ENCODE data around the gene CLIC4.

Gene CLIC4

GRCh38 chr1:24847995-24848881, 103.0 kb downstream of the CLIC4 start:
- H3K27me3 Mint-ChIP-seq = peaks cover 4% of the 10 kb centered on the region
- intact Hi-C loops (cut with micrococcal nuclease) = loop anchor here (1.0 to 5.0 kb wide), 6 partner anchors 50 to 354 kb away; no protein-coding TSS in a partner anchor
- H3K36me3 Mint-ChIP-seq (ENCODE audit: low read depth) = peaks cover 20% of the 10 kb centered on the region
- H3K27ac Mint-ChIP-seq = peak overlapping the region; percentile 93
- H3K4me3 Mint-ChIP-seq = peak overlapping the region; percentile 70
- H3K4me1 Mint-ChIP-seq (ENCODE audit: low read depth) = peaks cover 35% of the 10 kb centered on the region
- H3K9me3 Mint-ChIP-seq = no peaks in the 10 kb centered on the region

DNA sequence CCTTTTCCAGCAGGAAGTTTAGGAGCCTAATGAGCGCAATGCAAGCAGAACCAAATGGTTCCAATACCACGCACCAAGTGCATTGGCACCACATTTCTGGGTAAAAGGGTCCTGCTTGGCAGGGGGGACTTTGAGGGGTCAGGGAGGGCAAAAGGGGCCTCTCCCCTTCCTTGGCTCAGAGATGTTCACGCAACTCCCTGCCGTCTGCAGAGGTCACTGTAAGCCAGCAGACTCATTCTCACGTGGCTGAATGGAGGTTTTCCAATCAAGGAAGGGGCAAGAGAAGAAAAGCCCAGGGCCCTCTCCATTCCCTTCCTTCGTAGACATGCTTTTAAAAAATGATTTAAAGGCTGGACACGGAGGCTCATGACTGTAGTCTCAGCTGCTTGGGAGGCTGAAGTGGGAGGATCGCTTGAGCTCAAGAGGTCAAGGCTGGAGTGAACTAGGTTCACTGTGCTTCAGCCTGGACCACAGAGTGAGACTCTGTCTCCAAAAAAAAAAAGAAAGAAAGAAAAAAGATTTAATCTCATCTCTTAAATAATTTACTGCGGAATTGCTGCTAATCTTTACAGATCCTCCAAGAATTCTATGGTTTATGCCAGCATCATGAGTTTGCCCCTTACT, 104.5 kb downstream of the CLIC4 start:
- Mint-ChIP-seq H3K27ac (peak overlapping the region; percentile 93), H3K36me3 (ENCODE audit: low read depth) (peaks cover 14% of the 10 kb centered on the region), H3K9me3 (no peaks in the 10 kb centered on the region), H3K27me3 (peaks cover 5% of the 10 kb centered on the region), H3K4me3 (peak overlapping the region; percentile 54), H3K4me1 (ENCODE audit: low read depth) (peaks cover 35% of the 10 kb centered on the region)
- intact Hi-C loops (cut with micrococcal nuclease) = loop anchor here (2.0 to 5.0 kb wide), 3 partner anchors 77 to 353 kb away; no protein-coding TSS in a partner anchor

- Mint-ChIP-seq H3K4me3 (no peak overlapping the region), H3K4me1 (ENCODE audit: low read depth) (peaks cover 35% of the 10 kb centered on the region), H3K9me3 (no peaks in the 10 kb centered on the region), H3K27me3 (peaks cover 6% of the 10 kb centered on the region), H3K36me3 (ENCODE audit: low read depth) (peaks cover 8% of the 10 kb centered on the region), H3K27ac (no peak overlapping the region)
- intact Hi-C loops (cut with micrococcal nuclease) = no loop called here
These were observed 105.2 kb downstream of the CLIC4 start for GRCh38 chr1:24850328-24850920.

- Mint-ChIP-seq H3K27ac (no peak overlapping the region), H3K36me3 (ENCODE audit: low read depth) (no peaks in the 10 kb centered on the region), H3K4me3 (no peak overlapping the region), H3K4me1 (ENCODE audit: low read depth) (peaks cover 22% of the 10 kb centered on the region), H3K9me3 (no peaks in the 10 kb centered on the region), H3K27me3 (peaks cover 24% of the 10 kb centered on the region)
- intact Hi-C loops (cut with micrococcal nuclease) = no loop called here
These were observed 108.4 kb downstream of the CLIC4 start for GRCh38 chr1:24853649-24854048.

DNA sequence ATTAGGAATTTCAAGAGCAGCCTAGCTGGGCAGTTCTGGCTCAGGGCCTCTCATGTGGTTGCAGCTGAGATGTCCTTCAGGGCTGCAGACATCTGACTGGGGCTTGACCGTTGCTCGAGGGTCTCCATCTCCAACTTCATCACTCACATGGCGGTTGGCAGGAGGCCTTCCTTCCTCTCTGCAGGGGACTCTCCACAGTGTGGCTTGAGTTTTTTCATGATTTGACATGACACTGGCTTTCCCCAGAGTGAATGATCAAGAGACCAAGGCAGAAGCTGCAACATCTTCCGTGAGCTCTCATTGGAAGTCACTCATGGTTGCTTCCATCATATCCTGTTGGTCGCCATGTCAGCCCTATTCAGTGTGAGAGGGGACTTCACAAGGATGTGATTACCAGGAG, 110.2 kb downstream of the CLIC4 start:
- Mint-ChIP-seq H3K36me3 (ENCODE audit: low read depth) (no peaks in the 10 kb centered on the region), H3K27ac (no peak overlapping the region), H3K27me3 (peaks cover 26% of the 10 kb centered on the region), H3K4me3 (no peak overlapping the region), H3K9me3 (no peaks in the 10 kb centered on the region), H3K4me1 (ENCODE audit: low read depth) (peaks cover 8% of the 10 kb centered on the region)
- intact Hi-C loops (cut with micrococcal nuclease) = no loop called here

GRCh38 chr1:24856787-24857506, 111.7 kb downstream of the CLIC4 start:
- Mint-ChIP-seq H3K27ac (no peak overlapping the region), H3K36me3 (ENCODE audit: low read depth) (no peaks in the 10 kb centered on the region), H3K9me3 (no peaks in the 10 kb centered on the region), H3K27me3 (peaks cover 37% of the 10 kb centered on the region), H3K4me3 (no peak overlapping the region), H3K4me1 (ENCODE audit: low read depth) (peaks cover 8% of the 10 kb centered on the region)
- intact Hi-C loops (cut with micrococcal nuclease) = no loop called here

- H3K4me3 Mint-ChIP-seq = no peak overlapping the region
- peaks cover 40% of the 10 kb centered on the region for H3K27me3 Mint-ChIP-seq
- H3K4me1 Mint-ChIP-seq (ENCODE audit: low read depth) = peaks cover 8% of the 10 kb centered on the region
- no peaks in the 10 kb centered on the region for H3K36me3 Mint-ChIP-seq (ENCODE audit: low read depth)
- H3K9me3 Mint-ChIP-seq = no peaks in the 10 kb centered on the region
- intact Hi-C loops (cut with micrococcal nuclease) = no loop called here
- H3K27ac Mint-ChIP-seq = no peak overlapping the region
These were observed 112.4 kb downstream of the CLIC4 start for GRCh38 chr1:24857507-24858133.

DNA sequence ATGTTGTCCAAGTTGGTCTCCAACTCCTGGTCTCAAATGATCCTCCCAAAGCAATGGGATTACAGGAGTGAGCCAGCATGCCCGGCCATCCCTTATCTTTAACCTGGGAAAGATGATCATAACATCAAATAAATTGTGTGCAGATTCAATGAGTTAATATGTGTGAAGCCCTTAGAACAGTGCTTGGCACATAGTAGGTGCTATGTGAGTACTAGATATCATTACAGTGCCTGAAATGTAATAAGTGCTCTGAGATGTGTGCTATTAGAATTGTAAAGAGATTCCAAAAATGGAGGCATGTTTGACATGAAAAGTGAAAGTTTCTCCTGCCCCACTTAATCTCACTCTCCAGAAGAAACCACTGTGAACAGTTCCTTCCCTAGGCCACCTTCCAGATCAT, 113.0 kb downstream of the CLIC4 start:
- Mint-ChIP-seq H3K27me3 (peaks cover 45% of the 10 kb centered on the region), H3K4me1 (ENCODE audit: low read depth) (peaks cover 10% of the 10 kb centered on the region), H3K27ac (no peak overlapping the region), H3K9me3 (no peaks in the 10 kb centered on the region), H3K36me3 (ENCODE audit: low read depth) (no peaks in the 10 kb centered on the region), H3K4me3 (no peak overlapping the region)
- intact Hi-C loops (cut with micrococcal nuclease) = no loop called here

DNA sequence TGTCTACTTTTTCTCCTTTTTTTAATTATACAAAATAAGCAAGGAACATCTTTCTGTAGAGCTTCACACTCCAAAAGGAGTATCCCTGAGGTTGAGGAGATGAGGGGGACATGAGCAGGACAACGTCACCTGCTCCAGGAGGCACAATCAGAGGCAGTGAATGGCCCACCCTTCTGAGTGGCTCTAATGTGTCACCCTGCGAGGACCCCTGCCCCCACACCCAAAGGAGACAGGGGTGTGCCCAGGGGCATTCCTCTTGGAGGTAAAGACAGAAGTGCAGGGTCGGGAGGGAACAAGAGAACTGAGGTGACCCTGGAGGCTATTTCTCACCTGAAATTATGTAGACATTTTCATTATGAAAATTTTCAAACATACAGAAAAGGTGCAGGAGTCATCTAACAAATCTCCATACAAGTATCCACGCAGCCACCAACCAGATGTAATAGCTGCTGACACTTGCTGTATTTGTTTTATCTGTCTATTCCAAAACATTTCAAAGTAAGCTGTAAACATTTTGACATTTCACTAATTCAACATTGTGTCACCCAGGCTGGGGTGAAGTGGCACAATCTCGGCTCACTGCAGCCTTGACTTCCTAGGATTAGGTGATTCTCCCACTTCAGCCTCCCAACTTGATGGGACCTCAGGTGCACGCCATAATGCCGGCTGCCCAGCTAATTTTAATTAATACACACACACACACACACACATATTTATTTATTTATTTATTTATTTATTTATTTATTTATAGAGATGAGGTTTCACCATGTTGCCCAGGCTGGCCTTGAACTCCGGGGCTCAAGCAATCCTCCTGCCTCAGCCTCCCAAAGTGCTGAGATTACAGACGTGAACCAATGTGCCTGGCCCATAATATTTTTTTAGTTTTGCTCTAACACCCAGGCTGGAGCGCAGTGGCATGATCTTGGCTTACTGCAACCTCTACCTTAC, 114.1 kb downstream of the CLIC4 start:
- intact Hi-C loops (cut with micrococcal nuclease) = no loop called here
- H3K27ac Mint-ChIP-seq = no peak overlapping the region

DNA sequence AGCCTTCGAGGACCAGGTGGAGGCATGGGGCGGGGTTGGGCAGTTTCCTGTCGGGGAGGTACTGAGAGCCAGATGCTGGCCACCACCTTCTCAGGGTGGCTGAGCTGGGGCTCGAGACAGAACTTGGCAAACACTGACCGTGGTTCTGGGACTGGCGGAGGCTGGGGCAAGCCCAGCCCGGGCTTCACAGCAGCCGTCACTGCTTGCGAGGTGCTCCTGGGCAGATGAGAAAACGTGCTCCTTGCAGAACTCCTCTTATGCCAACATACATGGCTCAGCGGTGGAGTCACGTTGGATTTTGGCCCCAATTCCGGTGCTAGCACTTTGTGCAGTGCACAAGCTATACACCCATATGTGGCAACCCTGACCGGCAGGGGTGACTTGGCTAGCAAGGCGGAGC, 115.6 kb downstream of the CLIC4 start:
- Mint-ChIP-seq H3K27ac (no peak overlapping the region), H3K36me3 (ENCODE audit: low read depth) (no peaks in the 10 kb centered on the region), H3K4me3 (no peak overlapping the region), H3K4me1 (ENCODE audit: low read depth) (peaks cover 23% of the 10 kb centered on the region), H3K9me3 (no peaks in the 10 kb centered on the region), H3K27me3 (peaks cover 50% of the 10 kb centered on the region)
- intact Hi-C loops (cut with micrococcal nuclease) = no loop called here

More for the DNA sequence above, 114.1 kb downstream of the CLIC4 start:
- Mint-ChIP-seq H3K4me1 (ENCODE audit: low read depth) (peaks cover 19% of the 10 kb centered on the region), H3K27me3 (peaks cover 49% of the 10 kb centered on the region), H3K36me3 (ENCODE audit: low read depth) (no peaks in the 10 kb centered on the region), H3K4me3 (no peak overlapping the region), H3K9me3 (no peaks in the 10 kb centered on the region)

- Mint-ChIP-seq H3K4me3 (no peak overlapping the region), H3K4me1 (ENCODE audit: low read depth) (peaks cover 23% of the 10 kb centered on the region), H3K9me3 (no peaks in the 10 kb centered on the region), H3K27me3 (peaks cover 52% of the 10 kb centered on the region), H3K36me3 (ENCODE audit: low read depth) (no peaks in the 10 kb centered on the region), H3K27ac (no peak overlapping the region)
- intact Hi-C loops (cut with micrococcal nuclease) = no loop called here
These were observed 116.8 kb downstream of the CLIC4 start for GRCh38 chr1:24861821-24862727.

Data from dendritic cell treated with granulocyte-macrophage colony-stimulating factor and Interleukin-4, amounts not matched to agents 40 ng/mL and 50 ng/mL, for 4 days (primary cell).